IMR-90 (cell line): Measurements from ENCODE around the gene KMT2D. TPM values are rescaled to one million over a fixed set of nuclear protein-coding genes. Genes with fewer than 3 reads are reported as not detected.

Experiments
- polyA plus RNA-seq, 3 experiments: library from polyadenylated mRNA; depleted of rRNA; stranded (reverse); fragments of >200 nt; gene quantifications; 2 replicates each; pipeline ENCODE4 v1.2.3, GENCODE V29; 2012; ENCODE audit warnings: low replicate concordance in 1 of 3
- total RNA-seq: library from RNA; depleted of rRNA; stranded (reverse); fragments of >200 nt; gene quantifications from 2 replicates; pipeline ENCODE4 v1.2.3, GENCODE V29; 2012; rRNA removed

The KMT2D gene
- total and polyA plus RNA-seq, 2 of the 4 experiments (the other 2 are of a cell fraction) = 6.6 to 25.2 TPM

Other genes starting within 250 kb of the KMT2D start
- 15.3 and 18.1 TPM in 2 replicates for gene CACNB3, start 242.3 kb downstream of the KMT2D start, total RNA-seq
- gene CACNB3, start 242.3 kb downstream of the KMT2D start, polyA plus RNA-seq (2012; rRNA removed) = 45.1 and 45.2 TPM in 2 replicates
- gene DDX23, start 208.6 kb downstream of the KMT2D start, total RNA-seq = 81.9 and 92.5 TPM in 2 replicates
- 59.1 and 61.8 TPM in 2 replicates for gene DDX23, start 208.6 kb downstream of the KMT2D start, polyA plus RNA-seq (2012; rRNA removed)
- under 0.01 TPM in 1 of 2 replicates, not detected in the other for gene RND1, start 194.9 kb downstream of the KMT2D start, total RNA-seq
- 0.21 and 0.26 TPM in 2 replicates for gene RND1, start 194.9 kb downstream of the KMT2D start, polyA plus RNA-seq (2012; rRNA removed)
- 4.7 and 5.0 TPM in 2 replicates for gene FKBP11, start 135.3 kb downstream of the KMT2D start, total RNA-seq
- gene FKBP11, start 135.3 kb downstream of the KMT2D start, polyA plus RNA-seq (2012; rRNA removed) = 40.0 and 44.1 TPM in 2 replicates
- gene ARF3, start 103.3 kb downstream of the KMT2D start, total RNA-seq = 97.7 and 103 TPM in 2 replicates
- gene ARF3, start 103.3 kb downstream of the KMT2D start, polyA plus RNA-seq (2012; rRNA removed) = 198 and 222 TPM in 2 replicates
- gene WNT10B, start 89.1 kb downstream of the KMT2D start, total RNA-seq = under 0.01 TPM in 2 replicates
- 0.26 and 0.53 TPM in 2 replicates for gene WNT10B, start 89.1 kb downstream of the KMT2D start, polyA plus RNA-seq (2012; rRNA removed)
- gene WNT1, start 82.5 kb downstream of the KMT2D start, total RNA-seq = not detected in 2 replicates
- not detected in 2 replicates for gene WNT1, start 82.5 kb downstream of the KMT2D start, polyA plus RNA-seq (2012; rRNA removed)
- gene DDN, start 61.4 kb downstream of the KMT2D start, total RNA-seq = under 0.01 and 0.18 TPM in 2 replicates
- 0.21 and 0.22 TPM in 2 replicates for gene DDN, start 61.4 kb downstream of the KMT2D start, polyA plus RNA-seq (2012; rRNA removed)
- 76.4 and 106 TPM in 2 replicates for gene PRKAG1, start 42.0 kb downstream of the KMT2D start, total RNA-seq
- 67.8 and 81.1 TPM in 2 replicates for gene PRKAG1, start 42.0 kb downstream of the KMT2D start, polyA plus RNA-seq (2012; rRNA removed)
- gene RHEBL1, start 9.2 kb upstream of the KMT2D start, total RNA-seq = 0.56 and 0.72 TPM in 2 replicates
- 0.39 and 0.62 TPM in 2 replicates for gene RHEBL1, start 9.2 kb upstream of the KMT2D start, polyA plus RNA-seq (2012; rRNA removed)
- gene DHH, start 34.0 kb upstream of the KMT2D start, total RNA-seq = under 0.01 TPM in 2 replicates
- gene DHH, start 34.0 kb upstream of the KMT2D start, polyA plus RNA-seq (2012; rRNA removed) = 0.01 and 0.07 TPM in 2 replicates
- gene LMBR1L, start 50.1 kb upstream of the KMT2D start, total RNA-seq = 18.1 and 33.0 TPM in 2 replicates
- gene LMBR1L, start 50.1 kb upstream of the KMT2D start, polyA plus RNA-seq (2012; rRNA removed) = 44.6 and 46.3 TPM in 2 replicates
- 4,476 and 5,195 TPM in 2 replicates for gene TUBA1B, start 70.6 kb upstream of the KMT2D start, total RNA-seq
- 4,221 and 4,665 TPM in 2 replicates for gene TUBA1B, start 70.6 kb upstream of the KMT2D start, polyA plus RNA-seq (2012; rRNA removed)
- 2,389 and 2,832 TPM in 2 replicates for gene TUBA1A, start 128.3 kb upstream of the KMT2D start, total RNA-seq
- 2,096 and 2,105 TPM in 2 replicates for gene TUBA1A, start 128.3 kb upstream of the KMT2D start, polyA plus RNA-seq (2012; rRNA removed)
- gene TUBA1C, start 204.3 kb upstream of the KMT2D start, total RNA-seq = 1,144 and 1,420 TPM in 2 replicates
- gene TUBA1C, start 204.3 kb upstream of the KMT2D start, polyA plus RNA-seq (2012; rRNA removed) = 2,555 and 2,715 TPM in 2 replicates
- gene PRPH, start 234.4 kb upstream of the KMT2D start, total RNA-seq = not detected in 2 replicates
- gene PRPH, start 234.4 kb upstream of the KMT2D start, polyA plus RNA-seq (2012; rRNA removed) = not detected in 2 replicates